ENCODE measurements around the gene INSYN2A.

The INSYN2A gene

DNA sequence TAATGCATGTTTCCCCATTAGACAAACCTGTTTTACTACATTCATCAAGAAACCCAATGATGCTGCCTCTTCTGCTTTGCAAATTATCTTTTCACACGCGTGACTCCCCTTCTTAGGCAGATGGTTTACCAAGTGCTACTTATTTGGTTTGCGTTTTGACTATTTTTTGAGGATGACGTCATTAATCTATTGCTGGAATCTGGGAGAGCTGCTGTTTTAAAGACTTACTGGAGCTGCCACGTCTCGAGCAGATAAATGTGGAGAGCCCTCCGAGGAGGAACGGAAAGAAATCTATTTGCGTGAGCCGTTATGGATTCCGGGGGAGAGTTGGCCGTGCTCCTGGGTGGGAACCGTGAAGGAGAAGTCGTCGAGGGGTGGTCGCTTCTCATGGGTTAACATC lies 19.7 kb downstream of the INSYN2A start:
- ATAC-seq, result no peak
- no peak overlapping the region for H3K27ac Mint-ChIP-seq
- DNase-seq, result no peak
- H3K27me3 Mint-ChIP-seq, result no peaks in the 10 kb centered on the region
- no peaks in the 10 kb centered on the region for H3K9me3 Mint-ChIP-seq
- H3K4me1 Mint-ChIP-seq, result no peaks in the 10 kb centered on the region
- no peak overlapping the region for H3K4me3 Mint-ChIP-seq

DNA sequence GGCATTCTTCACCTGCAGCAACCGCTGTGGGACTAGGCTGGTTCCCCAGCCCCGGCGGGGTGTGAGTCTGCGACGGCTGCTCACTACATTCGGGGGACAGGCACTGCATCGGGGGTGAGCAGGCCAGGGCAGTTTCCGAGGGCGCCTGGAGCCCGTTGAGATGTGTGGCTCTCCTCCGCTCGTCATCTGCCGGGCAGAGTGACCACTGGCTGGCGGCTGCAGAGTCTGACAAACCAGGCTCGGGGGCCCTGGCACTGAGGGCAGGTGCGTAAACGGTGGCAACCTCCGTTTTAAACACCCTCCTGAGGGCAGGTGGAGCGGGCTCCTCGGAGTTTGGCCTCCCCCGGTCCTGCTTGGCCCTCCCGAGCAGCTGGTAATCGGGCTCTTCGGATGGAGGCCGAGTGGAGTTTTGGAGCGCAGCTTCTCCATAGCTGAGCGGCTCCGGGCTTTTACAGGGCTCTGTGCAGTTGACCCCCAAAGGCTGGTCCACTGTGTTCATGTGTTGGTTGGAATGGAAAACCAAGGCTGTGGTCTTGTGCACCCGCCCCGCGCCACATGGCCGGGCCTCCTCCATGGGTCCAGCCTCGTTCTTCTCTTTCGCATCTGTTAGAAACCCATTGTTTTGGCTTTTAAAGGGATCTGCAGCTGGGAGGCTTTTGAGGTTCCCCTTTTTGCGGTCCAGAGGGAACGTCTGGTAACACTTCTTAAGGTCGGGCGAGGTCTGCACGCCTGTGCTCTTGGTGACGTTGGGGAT lies 20.9 kb downstream of the INSYN2A start:
- Mint-ChIP-seq H3K4me1 (no peaks in the 10 kb centered on the region), H3K4me3 (no peak overlapping the region), H3K27me3 (no peaks in the 10 kb centered on the region), H3K9me3 (no peaks in the 10 kb centered on the region), H3K27ac (no peak overlapping the region)
- no peak for ATAC-seq
- no peak for DNase-seq

DNA sequence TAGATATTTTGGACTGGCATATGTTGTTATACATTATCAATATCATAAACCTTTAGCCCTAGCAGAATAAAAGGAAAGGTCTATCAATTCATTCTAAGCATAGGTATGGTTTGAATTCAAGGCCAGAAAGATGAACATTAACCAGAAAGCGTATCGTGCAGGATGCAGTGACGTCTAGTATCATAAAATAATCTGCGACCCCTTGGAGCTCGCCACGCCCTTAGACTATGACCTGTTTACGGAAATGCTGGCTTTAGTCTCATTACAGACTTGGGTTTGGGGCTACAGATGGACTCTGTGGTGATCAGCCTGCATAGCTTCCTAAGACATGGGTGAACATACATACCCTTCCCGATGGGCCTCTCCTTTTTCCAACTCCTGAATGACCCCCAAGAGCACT lies 21.5 kb downstream of the INSYN2A start:
- Mint-ChIP-seq H3K27ac (no peak overlapping the region), H3K27me3 (no peaks in the 10 kb centered on the region), H3K4me3 (no peak overlapping the region), H3K4me1 (no peaks in the 10 kb centered on the region), H3K9me3 (no peaks in the 10 kb centered on the region)
- ATAC-seq (no peak), DNase-seq (no peak)

DNA sequence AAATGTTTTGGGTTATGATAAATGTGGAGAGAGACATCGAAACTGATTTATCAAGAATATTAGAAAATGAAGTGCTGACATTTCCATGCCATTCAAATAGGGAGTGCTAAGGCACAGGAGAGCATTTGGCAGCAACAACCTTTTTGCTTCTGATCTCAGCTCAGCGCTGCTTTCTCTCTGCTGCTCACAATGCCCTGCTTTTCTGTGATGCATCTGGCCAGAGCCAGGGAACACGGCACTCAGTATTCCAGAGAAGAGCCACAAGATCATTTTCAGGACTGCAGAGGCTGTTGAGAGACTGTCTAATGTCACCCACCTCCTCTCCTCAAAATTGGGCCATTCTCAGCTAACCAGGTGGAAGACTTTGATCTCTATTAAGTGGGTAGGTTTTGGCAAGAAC lies 28.1 kb downstream of the INSYN2A start:
- ATAC-seq (no peak), DNase-seq (no peak)
- Mint-ChIP-seq H3K4me1 (no peaks in the 10 kb centered on the region), H3K9me3 (no peaks in the 10 kb centered on the region), H3K27ac (no peak overlapping the region), H3K27me3 (no peaks in the 10 kb centered on the region), H3K4me3 (no peak overlapping the region)

DNA sequence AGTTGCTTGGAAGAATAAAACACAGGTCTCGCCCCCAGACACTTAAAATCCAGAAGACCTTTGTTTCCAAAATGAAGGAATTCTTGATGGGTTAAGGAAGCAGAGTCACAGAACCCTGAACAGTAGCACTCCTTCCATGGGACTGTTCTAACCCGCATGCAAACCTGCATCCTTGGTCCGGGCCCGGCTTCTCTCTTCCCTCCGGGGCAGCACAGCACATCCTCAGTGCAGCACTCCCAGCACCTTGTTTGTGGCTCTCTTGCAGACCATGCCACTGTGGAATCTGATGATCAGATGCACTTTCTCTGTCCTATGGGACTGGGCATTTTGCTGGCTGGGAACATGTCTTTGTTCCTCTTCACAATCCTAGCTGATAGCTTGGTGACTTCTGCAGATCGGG lies 33.5 kb downstream of the INSYN2A start:
- no peaks in the 10 kb centered on the region for H3K9me3 Mint-ChIP-seq
- no peaks in the 10 kb centered on the region for H3K27me3 Mint-ChIP-seq
- H3K27ac Mint-ChIP-seq, result no peak overlapping the region
- H3K4me1 Mint-ChIP-seq, result no peaks in the 10 kb centered on the region
- ATAC-seq, result no peak
- DNase-seq, result no peak
- no peak overlapping the region for H3K4me3 Mint-ChIP-seq

DNA sequence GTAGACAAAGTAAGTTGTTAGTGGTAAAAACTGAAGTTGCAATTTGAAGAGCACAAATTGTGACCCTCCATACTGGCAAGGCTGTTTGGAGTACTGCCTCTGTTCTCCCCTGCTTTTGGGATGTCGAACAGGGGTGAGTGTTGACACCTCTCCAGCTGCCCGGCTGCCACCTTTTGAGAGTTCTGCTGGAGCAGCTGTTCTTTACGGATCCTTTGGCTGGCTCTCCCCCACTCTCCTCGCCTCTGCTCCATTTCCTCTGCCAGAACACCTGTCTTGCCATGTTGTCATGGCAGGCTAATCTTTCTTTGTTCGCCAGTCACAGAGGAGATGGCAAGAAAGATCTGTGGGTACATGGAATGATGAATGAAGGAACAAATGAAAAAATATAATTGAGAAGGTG lies 34.9 kb downstream of the INSYN2A start:
- ATAC-seq (no peak), DNase-seq (no peak)
- Mint-ChIP-seq H3K27me3 (no peaks in the 10 kb centered on the region), H3K9me3 (no peaks in the 10 kb centered on the region), H3K4me3 (no peak overlapping the region), H3K27ac (peak overlapping the region in 1 of 2 donors; percentile 23), H3K4me1 (no peaks in the 10 kb centered on the region)

DNA sequence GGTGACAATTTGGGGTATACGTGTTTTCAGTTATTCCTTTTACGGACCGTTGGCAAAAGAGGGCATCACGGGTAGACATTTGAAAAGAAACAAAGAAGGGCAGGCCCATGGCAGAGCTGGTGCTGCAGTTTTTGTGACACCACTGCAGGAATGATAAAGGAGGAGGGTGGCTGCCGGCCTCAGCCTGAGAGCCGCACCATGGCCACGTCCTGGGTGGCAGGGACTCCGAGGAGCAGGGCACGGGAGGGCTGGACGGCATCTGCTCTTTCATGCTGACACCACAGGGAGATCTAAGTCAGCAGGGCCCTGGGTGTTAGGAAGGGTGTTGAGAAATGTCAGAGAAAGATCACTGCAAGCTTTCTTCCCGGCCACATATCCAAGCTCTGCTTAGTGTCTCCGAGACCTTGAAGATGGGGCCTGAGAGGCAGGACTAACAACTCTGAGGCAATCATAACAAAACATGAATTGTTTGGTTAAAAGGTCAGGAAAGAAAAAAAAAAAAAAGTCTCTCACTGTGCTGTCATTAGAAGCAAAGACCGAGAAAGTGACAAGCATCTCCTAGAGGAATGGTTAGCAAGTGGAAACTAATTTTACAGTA lies 36.6 kb downstream of the INSYN2A start:
- Mint-ChIP-seq H3K9me3 (no peaks in the 10 kb centered on the region), H3K4me1 (no peaks in the 10 kb centered on the region), H3K27me3 (no peaks in the 10 kb centered on the region), H3K4me3 (no peak overlapping the region), H3K27ac (peak overlapping the region in 1 of 2 donors; percentile 93)
- no peak for DNase-seq
- ATAC-seq, result no peak

DNA sequence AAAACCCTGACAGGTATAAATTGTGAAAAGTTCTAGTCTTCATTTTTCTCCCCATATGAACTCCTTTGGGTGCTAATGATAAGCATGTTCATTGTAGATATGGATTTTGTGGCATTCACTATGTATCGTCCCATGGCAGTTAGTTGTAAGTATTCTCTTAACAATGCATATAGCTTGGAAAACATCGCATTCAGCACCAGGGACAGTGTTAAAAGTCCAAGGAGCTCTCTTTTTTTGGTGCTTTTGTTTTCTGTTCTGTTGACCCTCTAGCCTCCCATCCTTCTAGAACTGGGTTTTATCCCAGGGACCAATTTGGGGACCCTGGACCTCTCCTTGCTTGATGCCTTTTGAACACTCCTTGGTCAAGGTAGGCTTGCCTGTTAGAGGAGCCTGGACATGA lies 37.7 kb downstream of the INSYN2A start:
- Mint-ChIP-seq H3K9me3 (no peaks in the 10 kb centered on the region), H3K27me3 (no peaks in the 10 kb centered on the region), H3K27ac (no peak overlapping the region), H3K4me1 (no peaks in the 10 kb centered on the region), H3K4me3 (no peak overlapping the region)
- DNase-seq (no peak), ATAC-seq (no peak)

DNA sequence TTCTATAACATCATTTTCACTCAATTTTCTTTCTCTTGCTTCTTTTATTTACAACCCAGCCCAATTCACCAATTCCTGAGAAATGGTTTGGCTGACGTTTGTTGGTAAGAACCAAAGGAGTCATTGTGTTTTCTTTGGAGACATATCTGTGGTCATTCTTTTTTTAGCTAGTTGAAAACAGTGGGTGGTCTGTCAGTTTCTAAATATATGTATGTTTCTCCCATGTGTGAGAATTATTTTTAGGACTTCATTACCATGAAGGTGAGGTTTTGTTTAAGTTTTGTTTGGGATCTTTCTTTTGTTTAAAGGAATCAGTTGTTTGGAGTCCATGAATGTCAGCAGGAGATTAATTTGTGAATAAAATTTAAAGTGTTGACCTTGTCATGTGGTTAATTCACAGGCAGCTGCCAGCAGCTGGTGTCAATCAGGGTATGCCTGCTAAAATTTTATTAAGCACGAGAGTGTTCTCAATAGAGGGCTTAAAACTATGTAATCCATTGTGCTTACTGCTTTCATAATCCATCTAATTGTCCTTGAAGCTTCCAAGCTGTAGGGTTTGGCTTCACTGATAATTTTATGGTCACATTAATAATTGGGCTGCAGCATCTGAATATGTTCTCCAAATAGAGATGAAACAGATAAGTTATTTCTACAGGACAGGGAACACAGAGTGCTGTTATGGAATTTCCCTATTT lies 38.7 kb downstream of the INSYN2A start:
- Mint-ChIP-seq H3K4me1 (no peaks in the 10 kb centered on the region), H3K4me3 (no peak overlapping the region), H3K9me3 (no peaks in the 10 kb centered on the region), H3K27ac (no peak overlapping the region), H3K27me3 (no peaks in the 10 kb centered on the region)
- DNase-seq (no peak), ATAC-seq (no peak)

DNA sequence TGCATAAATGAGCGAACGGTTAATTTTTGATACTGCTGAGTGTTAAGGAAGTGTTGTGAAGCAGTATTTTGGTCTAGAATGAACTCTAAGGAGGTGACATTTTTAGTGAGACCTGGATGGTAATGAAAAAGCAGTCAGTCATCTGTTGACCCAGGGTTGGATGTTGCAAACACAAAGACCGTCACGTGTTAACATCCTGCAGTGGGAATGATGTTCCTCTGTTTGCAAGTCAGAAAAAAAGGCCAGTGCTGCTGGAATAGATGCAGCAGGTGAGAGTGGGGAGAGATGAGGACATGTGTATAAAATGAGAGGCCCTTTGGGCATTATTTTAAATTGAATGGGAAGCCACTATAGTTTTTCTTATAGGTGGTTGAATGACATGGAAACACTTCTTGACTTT lies 39.3 kb downstream of the INSYN2A start:
- DNase-seq, result no peak
- no peaks in the 10 kb centered on the region for H3K9me3 Mint-ChIP-seq
- no peak overlapping the region for H3K27ac Mint-ChIP-seq
- H3K4me1 Mint-ChIP-seq, result no peaks in the 10 kb centered on the region
- ATAC-seq, result no peak
- H3K27me3 Mint-ChIP-seq, result no peaks in the 10 kb centered on the region
- no peak overlapping the region for H3K4me3 Mint-ChIP-seq

DNA sequence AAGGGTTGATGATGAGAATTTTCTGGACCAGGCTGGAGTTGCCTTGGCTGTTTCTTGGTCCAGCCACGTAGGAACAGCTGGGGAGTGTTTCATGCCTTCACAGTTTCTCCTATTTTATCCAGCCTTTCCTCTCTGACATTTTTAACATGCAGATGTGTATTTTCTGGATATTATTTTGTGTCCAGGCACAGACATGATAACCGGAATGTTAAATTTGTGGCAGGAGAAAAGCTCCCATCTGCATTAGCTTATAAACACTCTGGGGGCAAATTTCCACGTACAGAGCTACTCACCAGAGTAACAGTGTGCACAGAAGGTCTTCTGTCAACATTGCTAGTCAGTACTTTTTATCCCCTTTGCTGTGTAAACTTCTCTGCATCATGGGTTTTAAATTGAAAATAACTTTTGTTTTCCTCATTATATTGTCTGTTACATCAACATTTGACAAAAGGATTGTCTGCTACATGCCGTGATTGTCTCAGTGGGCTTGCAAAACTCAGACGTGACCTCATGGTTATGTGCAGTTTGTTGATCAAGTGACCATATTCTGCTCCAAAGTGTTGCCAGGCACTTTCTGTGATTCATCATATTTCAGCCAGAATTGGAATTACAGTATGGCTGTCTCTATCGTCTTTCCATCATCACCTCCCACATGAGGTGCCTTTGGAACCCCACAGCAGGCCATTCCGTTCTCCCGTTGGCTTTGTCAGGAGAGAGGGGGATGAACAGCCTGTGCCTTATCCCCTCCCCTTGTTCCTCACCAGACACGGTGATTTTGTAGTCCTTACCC lies 41.4 kb downstream of the INSYN2A start:
- DNase-seq (no peak), ATAC-seq (no peak)
- no peak overlapping the region for H3K27ac Mint-ChIP-seq
- no peak overlapping the region for H3K4me3 Mint-ChIP-seq
- H3K27me3 Mint-ChIP-seq, result no peaks in the 10 kb centered on the region
- H3K9me3 Mint-ChIP-seq, result no peaks in the 10 kb centered on the region
- H3K4me1 Mint-ChIP-seq, result no peaks in the 10 kb centered on the region

DNA sequence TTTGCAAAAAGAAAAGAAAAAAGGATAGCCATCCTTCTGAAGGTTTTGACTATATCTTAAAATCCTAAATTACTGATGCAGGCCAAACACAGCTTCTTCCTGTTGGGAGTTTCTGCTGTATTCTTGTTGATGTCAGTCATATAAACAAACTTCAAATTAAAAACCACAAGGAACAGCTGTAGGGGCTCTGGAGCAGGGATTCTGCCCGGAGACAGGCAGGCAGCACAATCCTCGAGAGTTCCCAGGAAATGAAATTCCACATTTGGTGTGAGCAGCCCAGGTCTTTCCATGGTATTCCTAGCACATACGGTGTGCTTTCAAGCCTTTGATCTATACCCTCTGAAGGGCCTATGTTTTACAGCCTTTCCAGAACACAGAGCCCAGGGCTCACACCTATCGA lies 43.2 kb downstream of the INSYN2A start:
- no peak overlapping the region for H3K27ac Mint-ChIP-seq
- H3K4me1 Mint-ChIP-seq, result no peaks in the 10 kb centered on the region
- no peaks in the 10 kb centered on the region for H3K27me3 Mint-ChIP-seq
- DNase-seq, result no peak
- ATAC-seq, result no peak
- no peak overlapping the region for H3K4me3 Mint-ChIP-seq
- H3K9me3 Mint-ChIP-seq, result no peaks in the 10 kb centered on the region

DNA sequence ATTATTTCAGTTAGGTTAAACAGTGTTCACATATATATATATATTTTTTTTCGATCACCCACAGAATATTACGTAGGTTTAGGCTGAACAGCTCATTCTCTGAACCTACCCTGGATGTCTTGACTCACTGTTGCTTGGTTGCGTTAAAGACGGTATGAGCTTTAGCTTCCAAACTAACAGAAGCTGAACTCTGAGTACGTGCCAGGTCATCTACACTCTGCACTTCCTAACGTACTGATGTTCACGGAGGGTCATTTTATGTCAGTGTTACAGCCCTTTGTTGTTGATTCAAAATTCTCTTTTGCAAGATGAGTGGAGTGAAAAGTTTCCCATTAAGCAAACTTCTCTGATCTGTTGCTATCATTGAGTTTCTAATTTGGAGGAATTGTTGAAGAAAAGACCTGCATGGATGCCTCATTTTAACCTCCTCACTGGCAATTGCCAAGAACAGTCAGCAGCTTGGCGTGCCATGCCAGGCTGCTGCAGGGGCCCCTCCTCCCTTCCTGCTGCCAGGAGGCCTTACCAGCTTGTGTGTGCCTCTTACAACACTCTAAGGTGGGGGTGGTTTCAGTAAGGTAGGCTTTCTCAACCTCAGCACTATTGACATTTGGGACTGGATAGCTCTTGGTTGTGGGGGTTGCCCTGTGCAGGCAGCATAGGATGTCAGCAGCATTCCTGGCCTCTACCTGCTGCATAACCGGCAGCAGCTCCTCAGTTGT lies 44.3 kb downstream of the INSYN2A start:
- ATAC-seq, result no peak
- Mint-ChIP-seq H3K27me3 (no peaks in the 10 kb centered on the region), H3K4me3 (no peak overlapping the region), H3K9me3 (no peaks in the 10 kb centered on the region), H3K27ac (no peak overlapping the region), H3K4me1 (no peaks in the 10 kb centered on the region)
- DNase-seq, result no peak

DNA sequence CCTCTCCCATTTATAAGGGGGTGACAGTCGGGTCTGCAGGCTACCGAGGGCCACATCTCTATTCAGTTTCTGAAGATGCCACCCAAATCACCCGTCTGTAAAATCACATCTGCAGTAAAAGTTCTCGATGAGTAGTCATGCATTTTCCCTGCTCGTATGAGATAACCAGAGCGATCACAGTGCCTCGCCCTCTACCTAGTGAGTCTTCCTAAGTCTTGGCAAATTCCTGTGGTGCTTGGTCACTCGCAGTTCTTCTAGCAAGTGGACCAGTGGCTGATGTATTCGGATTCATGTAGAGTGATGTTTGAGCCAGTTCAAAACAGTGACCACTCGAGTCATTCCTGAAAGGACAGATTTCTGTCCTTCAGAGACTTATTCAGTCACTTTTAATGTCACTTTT lies 44.9 kb downstream of the INSYN2A start:
- no peak overlapping the region for H3K27ac Mint-ChIP-seq
- no peaks in the 10 kb centered on the region for H3K27me3 Mint-ChIP-seq
- H3K4me1 Mint-ChIP-seq, result no peaks in the 10 kb centered on the region
- ATAC-seq (no peak), DNase-seq (no peak)
- no peaks in the 10 kb centered on the region for H3K9me3 Mint-ChIP-seq
- H3K4me3 Mint-ChIP-seq, result no peak overlapping the region

DNA sequence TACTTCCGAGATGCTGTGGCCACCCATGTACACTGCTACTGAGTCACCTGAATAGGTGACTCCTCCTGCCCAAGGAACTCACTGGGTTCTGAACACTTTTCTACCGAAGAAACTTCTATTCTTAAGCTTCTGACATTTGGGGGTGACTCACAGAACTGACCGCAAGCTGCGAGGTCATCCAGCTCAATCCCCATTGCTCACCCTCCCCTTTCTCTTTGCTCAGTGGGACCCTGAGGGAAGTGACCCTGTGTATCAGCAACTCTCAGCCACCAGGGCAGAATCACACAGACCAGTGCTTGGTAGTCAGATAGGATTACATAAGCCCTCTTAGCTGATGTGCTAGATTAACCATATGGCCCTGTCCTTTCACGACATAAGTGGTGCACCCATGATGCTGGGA lies 46.3 kb downstream of the INSYN2A start:
- no peaks in the 10 kb centered on the region for H3K9me3 Mint-ChIP-seq
- H3K27me3 Mint-ChIP-seq, result no peaks in the 10 kb centered on the region
- ATAC-seq (no peak), DNase-seq (no peak)
- no peak overlapping the region for H3K4me3 Mint-ChIP-seq
- no peak overlapping the region for H3K27ac Mint-ChIP-seq
- H3K4me1 Mint-ChIP-seq, result no peaks in the 10 kb centered on the region
